ENCODE results near the gene PSG2. TPM values are rescaled to one million over a fixed set of nuclear protein-coding genes. Genes with fewer than 3 reads are reported as not detected.
"Not testable (repeated sequence)": the region's sequence is repeated elsewhere in the genome, so short reads cannot be mapped to it uniquely, and the experiment has no call there.

PSG2 gene
- not detected in 2 replicates for total RNA-seq
- long read RNA-seq: 0 reads

DNA sequence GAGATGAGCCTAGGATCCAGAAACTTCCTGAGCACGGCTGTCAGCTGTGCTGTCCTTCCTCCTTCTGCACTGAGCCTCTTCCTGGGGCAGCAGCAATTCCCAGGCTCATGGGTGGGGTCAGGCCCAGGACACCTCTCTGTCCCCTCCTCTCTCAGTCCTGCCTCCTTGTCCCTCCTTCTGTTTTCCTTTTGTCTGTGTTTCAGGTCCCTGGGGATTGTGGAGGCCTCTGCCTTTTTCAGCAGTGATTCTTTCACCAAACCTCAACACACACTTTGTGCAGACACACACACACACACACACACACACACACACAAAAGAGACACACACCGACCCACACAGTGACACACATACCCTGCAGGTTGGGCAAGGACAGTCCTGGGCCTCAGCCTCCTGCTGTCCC lies at the start of gene PSG2:
TSS of gene PSG2 (minus strand) at position 101 of the 400 bp plus-strand sequence. CDS start 132 bp downstream, outside the sequence.
- not testable (repeated sequence) for H3K36me3 Mint-ChIP-seq (ENCODE audit: low read depth); H3K27ac Mint-ChIP-seq (ENCODE audit: unreplicated experiment); H3K4me1 Mint-ChIP-seq; H3K27me3 Mint-ChIP-seq (ENCODE audit: low read depth); DNase-seq (ENCODE audit: low read depth, low spot score); H3K4me3 Mint-ChIP-seq
- H3K9me3 Mint-ChIP-seq: peaks cover 11% of the 10 kb centered on the region

DNA sequence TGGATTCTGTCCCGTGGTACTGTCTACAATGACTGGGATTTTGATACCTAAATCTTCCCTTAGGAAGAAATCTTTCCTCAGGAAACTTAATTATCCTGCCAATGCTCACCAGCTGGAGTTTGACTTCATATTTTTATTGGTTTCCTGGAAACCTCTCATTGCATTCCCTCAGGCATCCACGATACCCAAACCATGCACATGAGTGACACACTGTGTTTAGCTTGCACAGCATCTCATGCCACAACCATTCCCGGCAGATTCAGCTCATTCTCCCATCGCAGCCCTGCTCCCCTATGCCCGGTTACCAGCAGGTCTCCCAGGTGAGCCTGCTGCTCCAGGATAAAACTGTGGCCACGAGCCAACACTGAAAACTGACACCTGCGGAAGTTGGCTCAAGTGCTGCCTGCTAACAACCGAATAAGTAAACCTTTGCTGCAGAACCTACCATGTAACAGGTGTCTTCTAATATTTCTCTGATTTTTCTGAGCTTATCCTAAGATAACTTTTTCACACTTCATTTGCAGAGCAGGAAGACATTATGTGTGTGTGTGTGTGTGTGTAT lies 48.9 kb upstream of the PSG2 start:
- H3K9me3 Mint-ChIP-seq: not testable (repeated sequence)

DNA sequence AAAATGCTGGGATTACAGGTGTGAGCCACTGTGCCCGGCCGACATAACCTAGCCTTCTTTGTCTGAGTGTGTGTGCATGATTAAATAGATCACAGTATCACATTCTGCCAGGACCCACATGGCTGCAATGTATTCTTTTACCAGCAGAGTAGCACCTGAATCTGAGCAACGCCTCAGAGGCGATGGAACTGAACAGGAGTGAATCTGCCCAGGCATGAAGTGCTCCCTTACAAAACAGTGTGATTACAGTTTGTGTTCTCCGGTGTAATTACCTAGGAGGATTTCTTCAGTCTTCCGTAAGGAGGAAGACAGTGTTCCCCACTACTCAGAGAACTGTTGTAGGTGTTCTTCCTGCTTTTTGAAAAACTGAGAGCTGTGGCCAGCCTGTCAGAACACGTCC lies 46.7 kb upstream of the PSG2 start:
- peaks cover 11% of the 10 kb centered on the region for H3K9me3 Mint-ChIP-seq
- DNase-seq (ENCODE audit: low read depth, low spot score); H3K27me3 Mint-ChIP-seq (ENCODE audit: low read depth); H3K4me1 Mint-ChIP-seq; H3K36me3 Mint-ChIP-seq (ENCODE audit: low read depth); H3K4me3 Mint-ChIP-seq; H3K27ac Mint-ChIP-seq (ENCODE audit: unreplicated experiment): not testable (repeated sequence)

More for the DNA sequence above, 48.9 kb upstream of the PSG2 start:
- not testable (repeated sequence) for H3K36me3 Mint-ChIP-seq (ENCODE audit: low read depth); H3K27ac Mint-ChIP-seq (ENCODE audit: unreplicated experiment); H3K4me3 Mint-ChIP-seq; H3K27me3 Mint-ChIP-seq (ENCODE audit: low read depth); H3K4me1 Mint-ChIP-seq; DNase-seq (ENCODE audit: low read depth, low spot score)

DNA sequence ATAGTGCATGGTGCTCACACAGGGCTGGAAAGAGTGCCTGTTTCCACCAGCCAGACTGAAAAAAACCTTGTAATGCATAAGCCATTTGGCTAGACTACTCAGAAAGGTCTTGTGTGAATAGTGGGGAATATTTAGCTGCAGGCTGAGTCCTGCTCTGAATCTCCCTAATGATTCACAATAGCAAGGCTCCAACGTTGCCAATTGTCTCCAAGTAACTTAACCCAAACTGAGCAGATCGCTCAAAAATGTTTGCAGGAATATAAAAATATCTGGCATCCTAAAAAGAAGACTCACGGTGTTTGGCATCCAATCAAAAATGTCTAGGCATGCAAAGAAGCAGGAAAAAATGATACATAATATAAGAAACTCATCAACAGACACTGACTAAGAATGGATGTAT lies 44.8 kb upstream of the PSG2 start:
- not testable (repeated sequence) for H3K27me3 Mint-ChIP-seq (ENCODE audit: low read depth); H3K9me3 Mint-ChIP-seq; H3K4me1 Mint-ChIP-seq; DNase-seq (ENCODE audit: low read depth, low spot score); H3K4me3 Mint-ChIP-seq; H3K36me3 Mint-ChIP-seq (ENCODE audit: low read depth); H3K27ac Mint-ChIP-seq (ENCODE audit: unreplicated experiment)

DNA sequence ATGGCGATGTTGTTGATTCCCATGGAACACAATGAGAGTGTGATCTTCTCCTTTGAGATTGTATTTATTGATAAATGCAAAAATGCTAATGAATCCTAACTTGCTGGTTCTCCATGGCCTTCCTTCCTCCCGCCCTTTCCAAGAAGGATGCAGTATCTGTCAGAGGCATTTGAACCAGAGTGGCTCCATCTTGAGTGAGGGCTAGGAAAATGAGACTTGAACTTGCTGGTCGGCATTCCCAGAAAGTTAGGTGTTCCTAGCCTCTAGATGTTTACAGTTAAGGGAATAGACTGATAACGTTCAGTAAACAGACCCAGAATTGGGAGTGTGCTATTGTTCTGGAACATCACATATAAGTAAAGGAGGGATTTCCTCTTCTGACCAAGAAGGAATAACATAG lies 44.2 kb upstream of the PSG2 start:
- no peak for DNase-seq (ENCODE audit: low read depth, low spot score)
- no peaks in the 10 kb centered on the region for H3K36me3 Mint-ChIP-seq (ENCODE audit: low read depth)
- no peak overlapping the region for H3K4me3 Mint-ChIP-seq
- no peaks in the 10 kb centered on the region for H3K27me3 Mint-ChIP-seq (ENCODE audit: low read depth)
- no peaks in the 10 kb centered on the region for H3K4me1 Mint-ChIP-seq
- H3K27ac Mint-ChIP-seq (ENCODE audit: unreplicated experiment): no peak overlapping the region
- peaks cover 11% of the 10 kb centered on the region for H3K9me3 Mint-ChIP-seq
- TF ChIP-seq, protein P1, sequence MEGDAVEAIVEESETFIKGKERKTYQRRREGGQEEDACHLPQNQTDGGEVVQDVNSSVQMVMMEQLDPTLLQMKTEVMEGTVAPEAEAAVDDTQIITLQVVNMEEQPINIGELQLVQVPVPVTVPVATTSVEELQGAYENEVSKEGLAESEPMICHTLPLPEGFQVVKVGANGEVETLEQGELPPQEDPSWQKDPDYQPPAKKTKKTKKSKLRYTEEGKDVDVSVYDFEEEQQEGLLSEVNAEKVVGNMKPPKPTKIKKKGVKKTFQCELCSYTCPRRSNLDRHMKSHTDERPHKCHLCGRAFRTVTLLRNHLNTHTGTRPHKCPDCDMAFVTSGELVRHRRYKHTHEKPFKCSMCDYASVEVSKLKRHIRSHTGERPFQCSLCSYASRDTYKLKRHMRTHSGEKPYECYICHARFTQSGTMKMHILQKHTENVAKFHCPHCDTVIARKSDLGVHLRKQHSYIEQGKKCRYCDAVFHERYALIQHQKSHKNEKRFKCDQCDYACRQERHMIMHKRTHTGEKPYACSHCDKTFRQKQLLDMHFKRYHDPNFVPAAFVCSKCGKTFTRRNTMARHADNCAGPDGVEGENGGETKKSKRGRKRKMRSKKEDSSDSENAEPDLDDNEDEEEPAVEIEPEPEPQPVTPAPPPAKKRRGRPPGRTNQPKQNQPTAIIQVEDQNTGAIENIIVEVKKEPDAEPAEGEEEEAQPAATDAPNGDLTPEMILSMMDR (conservative IDR thresholded peaks at IDR 0.05): no peak

DNA sequence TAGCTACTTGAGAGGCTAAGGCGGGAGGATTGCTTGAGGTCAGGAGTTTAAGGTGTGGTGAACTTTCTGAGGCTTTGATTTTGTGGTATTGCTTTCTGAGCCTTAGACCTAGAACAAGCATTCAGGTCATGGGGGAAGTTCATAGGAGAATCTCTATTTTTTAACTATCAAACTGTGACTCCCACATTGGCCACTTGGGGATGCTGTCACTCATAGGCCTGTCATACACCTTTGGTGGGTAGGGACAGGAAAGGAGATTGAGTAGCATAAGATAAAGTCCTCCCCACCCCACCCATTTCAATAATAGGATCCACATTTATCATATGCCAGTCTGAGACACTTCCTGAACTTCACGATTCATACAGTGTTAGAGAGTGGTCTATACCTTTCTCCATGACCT lies 41.9 kb upstream of the PSG2 start:
- no peaks in the 10 kb centered on the region for H3K36me3 Mint-ChIP-seq (ENCODE audit: low read depth)
- H3K9me3 Mint-ChIP-seq: peaks cover 14% of the 10 kb centered on the region
- H3K4me1 Mint-ChIP-seq: no peaks in the 10 kb centered on the region
- H3K4me3 Mint-ChIP-seq: no peak overlapping the region
- H3K27ac Mint-ChIP-seq (ENCODE audit: unreplicated experiment): no peak overlapping the region
- H3K27me3 Mint-ChIP-seq (ENCODE audit: low read depth): no peaks in the 10 kb centered on the region
- TF ChIP-seq, protein P1 (conservative IDR thresholded peaks at IDR 0.05): no peak
- no peak for DNase-seq (ENCODE audit: low read depth, low spot score)

DNA sequence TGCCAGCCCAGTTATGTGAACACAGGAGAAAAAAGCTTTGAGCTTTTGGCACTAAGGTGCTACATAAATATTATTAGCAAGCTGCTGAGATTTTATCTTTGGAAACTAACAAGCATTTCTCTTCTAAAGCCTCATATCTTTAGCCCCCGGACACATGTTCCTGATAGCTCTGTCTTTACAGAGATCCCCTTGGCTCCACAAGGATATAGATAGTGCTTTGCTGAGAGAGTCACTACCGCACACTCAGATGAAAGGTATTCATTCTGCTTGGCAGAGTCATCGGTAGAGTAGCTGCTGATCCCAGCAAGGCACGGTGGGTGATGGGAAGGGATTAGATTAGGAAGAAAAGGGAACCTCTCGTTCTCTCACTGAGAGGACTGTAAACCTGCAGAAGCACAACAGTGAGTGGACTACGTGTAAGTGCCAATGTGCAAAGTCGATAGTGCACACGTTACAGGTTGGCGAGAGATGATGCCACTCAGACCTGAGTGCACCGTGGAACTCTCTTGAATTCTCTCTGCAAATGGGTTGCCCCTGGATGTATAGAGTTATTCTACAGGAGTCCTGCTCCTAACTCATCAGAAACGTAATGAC lies 38.0 kb upstream of the PSG2 start:
- H3K36me3 Mint-ChIP-seq (ENCODE audit: low read depth); H3K4me3 Mint-ChIP-seq; H3K27me3 Mint-ChIP-seq (ENCODE audit: low read depth); H3K4me1 Mint-ChIP-seq; DNase-seq (ENCODE audit: low read depth, low spot score); H3K27ac Mint-ChIP-seq (ENCODE audit: unreplicated experiment): not testable (repeated sequence)
- H3K9me3 Mint-ChIP-seq: peaks cover 18% of the 10 kb centered on the region

DNA sequence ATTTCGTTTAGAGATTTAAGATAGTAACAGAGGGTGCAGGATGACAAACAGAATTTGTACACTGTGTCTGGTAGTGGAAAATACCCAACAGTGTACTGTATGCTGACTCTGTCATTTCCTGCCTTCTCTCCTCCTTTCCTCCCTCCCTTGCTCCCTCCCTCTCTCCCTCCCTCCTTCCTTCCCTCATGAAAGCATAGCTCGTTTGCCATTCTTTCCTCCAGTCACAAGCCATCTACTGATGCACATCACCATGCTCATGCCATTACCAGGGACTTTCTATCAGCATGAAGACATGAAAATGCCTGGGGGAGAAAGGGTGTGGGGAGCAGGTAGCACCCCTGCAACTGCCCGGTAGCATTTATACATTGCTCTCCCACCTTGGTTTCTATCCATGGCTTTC lies 37.0 kb upstream of the PSG2 start:
- peaks cover 15% of the 10 kb centered on the region for H3K9me3 Mint-ChIP-seq
- H3K4me3 Mint-ChIP-seq; DNase-seq (ENCODE audit: low read depth, low spot score); H3K36me3 Mint-ChIP-seq (ENCODE audit: low read depth); H3K27ac Mint-ChIP-seq (ENCODE audit: unreplicated experiment); H3K4me1 Mint-ChIP-seq; H3K27me3 Mint-ChIP-seq (ENCODE audit: low read depth): not testable (repeated sequence)

DNA sequence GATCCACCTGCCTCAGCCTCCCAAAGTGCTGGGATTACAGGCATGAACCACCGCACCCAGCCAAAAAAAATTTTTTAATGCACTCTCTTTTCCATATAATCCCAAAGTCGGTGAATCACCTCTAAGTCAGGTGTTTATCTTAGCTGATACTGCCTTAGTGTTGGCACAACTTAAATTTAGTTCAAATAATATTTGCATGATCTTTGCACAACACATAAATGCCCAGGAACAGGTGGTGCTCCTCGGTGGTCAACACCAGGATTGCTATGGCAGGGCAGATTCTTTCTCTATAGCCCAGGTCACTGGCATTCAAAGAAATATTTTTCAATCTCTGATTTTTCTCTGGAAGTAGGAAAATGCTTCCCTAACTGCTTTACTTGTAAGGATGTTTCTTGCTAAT lies 33.9 kb upstream of the PSG2 start:
- not testable (repeated sequence) for H3K4me1 Mint-ChIP-seq; H3K27me3 Mint-ChIP-seq (ENCODE audit: low read depth); DNase-seq (ENCODE audit: low read depth, low spot score); H3K27ac Mint-ChIP-seq (ENCODE audit: unreplicated experiment); H3K36me3 Mint-ChIP-seq (ENCODE audit: low read depth); H3K4me3 Mint-ChIP-seq
- peaks cover 22% of the 10 kb centered on the region for H3K9me3 Mint-ChIP-seq

DNA sequence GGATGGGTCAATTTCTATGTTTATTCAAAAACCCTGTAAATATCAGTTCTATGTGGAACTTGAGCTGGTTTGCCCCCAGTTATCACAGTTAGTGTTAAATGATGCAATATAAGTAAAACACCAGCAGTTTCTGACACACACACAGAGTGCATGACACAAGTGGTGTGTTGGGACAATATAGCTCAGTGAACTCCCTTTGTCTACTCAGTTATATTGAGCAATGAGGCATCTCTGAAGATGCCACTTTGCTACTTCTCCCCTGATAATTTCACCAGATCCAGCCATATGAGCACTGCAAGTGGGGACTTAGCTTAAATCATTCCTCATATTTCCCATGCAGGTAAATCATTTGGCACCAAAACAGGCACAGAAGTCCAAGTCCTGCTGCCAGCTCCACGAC lies 33.0 kb upstream of the PSG2 start:
- not testable (repeated sequence) for H3K36me3 Mint-ChIP-seq (ENCODE audit: low read depth); H3K4me3 Mint-ChIP-seq; DNase-seq (ENCODE audit: low read depth, low spot score); H3K27me3 Mint-ChIP-seq (ENCODE audit: low read depth); H3K27ac Mint-ChIP-seq (ENCODE audit: unreplicated experiment); H3K4me1 Mint-ChIP-seq
- peaks cover 21% of the 10 kb centered on the region for H3K9me3 Mint-ChIP-seq

DNA sequence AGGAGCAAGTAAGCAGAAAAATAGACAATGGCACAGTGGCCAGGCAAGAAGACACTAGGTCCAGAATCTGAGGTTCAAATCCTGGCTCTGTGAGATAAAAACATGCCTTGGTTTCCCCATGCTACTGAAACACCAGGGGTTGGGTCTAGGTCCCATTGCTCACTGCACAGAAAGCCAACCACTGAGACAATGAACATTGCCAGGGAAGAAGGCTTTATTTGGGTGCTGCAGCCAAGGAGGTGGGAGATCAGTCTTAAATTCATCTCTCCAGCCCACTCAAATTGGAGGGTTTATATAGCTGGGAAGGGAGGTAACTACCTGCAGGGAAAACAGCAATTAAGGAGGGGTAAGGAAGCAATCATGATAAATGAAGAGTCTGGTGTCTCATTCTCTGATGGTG lies 32.6 kb upstream of the PSG2 start:
- H3K27ac Mint-ChIP-seq (ENCODE audit: unreplicated experiment); H3K4me1 Mint-ChIP-seq; H3K4me3 Mint-ChIP-seq; H3K36me3 Mint-ChIP-seq (ENCODE audit: low read depth); DNase-seq (ENCODE audit: low read depth, low spot score); H3K27me3 Mint-ChIP-seq (ENCODE audit: low read depth): not testable (repeated sequence)
- peaks cover 20% of the 10 kb centered on the region for H3K9me3 Mint-ChIP-seq

DNA sequence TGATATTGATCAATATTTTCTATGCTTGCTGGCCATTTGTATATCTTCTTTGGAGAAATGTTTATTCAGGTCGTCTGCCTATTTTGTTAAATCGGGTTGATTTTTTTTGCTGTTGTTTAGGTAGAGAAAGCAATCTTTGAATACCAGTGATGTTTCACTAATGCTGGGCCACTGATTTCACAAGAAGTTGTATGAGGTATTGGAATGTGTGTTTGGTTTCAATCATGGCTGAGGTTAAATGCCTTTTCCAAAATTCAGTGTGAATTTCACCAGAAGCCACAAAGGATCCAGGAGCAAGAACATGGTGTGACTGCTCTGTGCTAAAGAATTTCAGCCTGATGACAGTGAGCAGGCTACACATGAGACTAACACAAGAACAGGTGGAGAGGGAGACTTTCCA lies 32.1 kb upstream of the PSG2 start:
- not testable (repeated sequence) for H3K27ac Mint-ChIP-seq (ENCODE audit: unreplicated experiment); H3K4me3 Mint-ChIP-seq; H3K27me3 Mint-ChIP-seq (ENCODE audit: low read depth); H3K4me1 Mint-ChIP-seq; DNase-seq (ENCODE audit: low read depth, low spot score); H3K36me3 Mint-ChIP-seq (ENCODE audit: low read depth)
- peaks cover 20% of the 10 kb centered on the region for H3K9me3 Mint-ChIP-seq
